SK-N-SH (cell line): ENCODE measurements around the gene WNT3. TPM values are rescaled to one million over a fixed set of nuclear protein-coding genes. Genes with fewer than 3 reads are reported as not detected.

Experiments used
- CTCF ChIA-PET: fragments of 300-600, 350-600 bp; formaldehyde crosslinking; extraction: SDS; loops from one replicate; lab custom pipeline; 2021; lab: Yijun Ruan, JAX
- POLR2A ChIA-PET: fragments of 350-600 bp; sonication (Branson Sonifier 250); formaldehyde crosslinking; extraction: SDS; loops from one replicate; lab custom pipeline; 2020; ENCODE audit warnings: antibody characterized with exemption, inconsistent platforms; lab: Yijun Ruan, JAX
- DNase-seq: peaks from one replicate; pipeline ENCODE4 v3.0.0; 2012
- H2AFZ ChIP-seq: fragments of 200-600 bp; sonication (generic); 2 replicates; pipeline ENCODE4 v1.8.1; 2016; ENCODE audit warnings: antibody characterized with exemption, mild to moderate bottlenecking, low read depth
- H3F3A ChIP-seq: fragments of 200-600 bp; sonication (generic); replicated peaks from 2 replicates; pipeline ENCODE3; 2016; ENCODE audit warnings: antibody characterized with exemption, mild to moderate bottlenecking; ENCODE audit not compliant: insufficient read depth
- H3K27ac ChIP-seq, 2 experiments: fragments of 200-500 bp in 1 of 2; fragments of 200-600 bp in 1 of 2; sonication (Bioruptor generic) in 1 of 2; sonication (generic), shearing (Covaris generic) in 1 of 2; 2 replicates each; pipeline versions ENCODE4 v1.5.1 to v1.6.1; 2014 to 2016; ENCODE audit warnings: low read depth in 2 of 2, inconsistent platforms in 1 of 2, low read length in 1 of 2, mild to moderate bottlenecking in 1 of 2, mixed read lengths in 1 of 2
- H3K27me3 ChIP-seq: fragments of 200-600 bp; sonication (generic), shearing (Covaris generic); 2 replicates; pipeline ENCODE4 v1.6.1; 2016; ENCODE audit warnings: mixed run types; ENCODE audit not compliant: insufficient read depth
- H3K36me3 ChIP-seq, 2 experiments: fragments of 200-500 bp in 1 of 2; fragments of 200-600 bp in 1 of 2; sonication (Bioruptor generic) in 1 of 2; sonication (generic) in 1 of 2; replicated peaks in 1 of 2; 2 replicates each; pipeline versions ENCODE3 to v1.5.1; 2014 to 2016; ENCODE audit warnings: low read length in 1 of 2, mild to moderate bottlenecking in 1 of 2; ENCODE audit not compliant: insufficient read depth in 2 of 2, control insufficient read depth in 1 of 2
- H3K4me1 ChIP-seq, 2 experiments: fragments of 200-500 bp in 1 of 2; fragments of 200-600 bp in 1 of 2; sonication (Bioruptor generic) in 1 of 2; sonication (generic), shearing (Covaris generic) in 1 of 2; 2 replicates each; pipeline versions ENCODE4 v1.5.1 to v1.6.1; 2014 to 2016; ENCODE audit warnings: low read depth in 1 of 2, low read length in 1 of 2, mixed run types in 1 of 2; ENCODE audit not compliant: insufficient read depth in 2 of 2, control insufficient read depth in 1 of 2
- H3K4me2 ChIP-seq: fragments of 200-600 bp; sonication (generic), shearing (Covaris generic); 2 replicates; pipeline ENCODE4 v1.6.1; 2017; ENCODE audit warnings: mixed run types
- H3K4me3 ChIP-seq, 2 experiments: fragments of 200-500 bp in 1 of 2; fragments of 200-600 bp in 1 of 2; sonication (Bioruptor generic) in 1 of 2; sonication (generic), shearing (Covaris generic) in 1 of 2; 2 replicates each; pipeline versions ENCODE4 v1.5.1 to v1.8.1; 2014 to 2016; ENCODE audit warnings: low read depth in 2 of 2, inconsistent platforms in 1 of 2, low read length in 1 of 2, mild to moderate bottlenecking in 1 of 2, mixed read lengths in 1 of 2, moderate library complexity in 1 of 2
- H3K79me2 ChIP-seq: fragments of 200-600 bp; sonication (generic); 2 replicates; pipeline ENCODE4 v1.8.1; 2017; ENCODE audit warnings: mild to moderate bottlenecking; ENCODE audit not compliant: insufficient read depth
- H3K9ac ChIP-seq: fragments of 200-600 bp; sonication (generic); 2 replicates; pipeline ENCODE4 v1.6.1; 2017; ENCODE audit warnings: mixed run types
- H3K9me2 ChIP-seq: fragments of 200-600 bp; sonication (generic); 2 replicates; pipeline ENCODE4 v1.6.1; 2017; ENCODE audit warnings: mixed run types
- H3K9me3 ChIP-seq: fragments of 200-600 bp; sonication (generic); 2 replicates; pipeline ENCODE4 v1.6.1; 2017; ENCODE audit warnings: mixed run types, mild to moderate bottlenecking, moderate library complexity
- H4K20me1 ChIP-seq: fragments of 200-600 bp; sonication (generic); 2 replicates; pipeline ENCODE4 v1.6.1; 2017; ENCODE audit warnings: mild to moderate bottlenecking, mixed run types; ENCODE audit not compliant: insufficient read depth
- ELF1 ChIP-seq: IDR thresholded peaks from 2 replicates; pipeline ENCODE4 v1.4.0; 2012
- EP300 ChIP-seq, 2 experiments: IDR thresholded peaks; 2 replicates each; pipeline versions ENCODE4 v1.4.0 to v1.6.1; 2012; ENCODE audit warnings: borderline replicate concordance in 1 of 2, low read depth in 1 of 2, low read length in 1 of 2
- FOXJ3 ChIP-seq: sonication (generic); formaldehyde crosslinking; IDR thresholded peaks from 2 replicates; pipeline ENCODE4 v1.5.1; 2020; ENCODE audit warnings: mild to moderate bottlenecking, missing genetic modification reagents
- GABPA ChIP-seq: IDR thresholded peaks from 2 replicates; pipeline ENCODE4 v1.4.0; 2012; ENCODE audit warnings: low read depth, mild to moderate bottlenecking
- GATA2 ChIP-seq: sonication (generic); formaldehyde crosslinking; IDR thresholded peaks from 2 replicates; pipeline ENCODE4 v1.5.0; 2020; ENCODE audit warnings: mild to moderate bottlenecking, missing genetic modification reagents
- NFIC ChIP-seq: IDR thresholded peaks from 2 replicates; pipeline ENCODE4 v1.4.0; 2012; ENCODE audit warnings: borderline replicate concordance
- NRF1 ChIP-seq: IDR thresholded peaks from 2 replicates; pipeline ENCODE4 v1.6.1; 2012; ENCODE audit warnings: low read depth, mild to moderate bottlenecking, low read length
- POLR2AphosphoS5 ChIP-seq: IDR thresholded peaks from 2 replicates; pipeline ENCODE4 v1.6.1; 2012; ENCODE audit warnings: low read depth, low read length
- RAD21 ChIP-seq: IDR thresholded peaks from 2 replicates; pipeline ENCODE4 v1.6.1; 2012; ENCODE audit warnings: mild to moderate bottlenecking, low read length
- RFX5 ChIP-seq: IDR thresholded peaks from 2 replicates; pipeline ENCODE4 v1.6.1; 2012; ENCODE audit warnings: mild to moderate bottlenecking, improper control_type of control experiment, low read length
- SIN3A ChIP-seq: IDR thresholded peaks from 2 replicates; pipeline ENCODE4 v1.6.1; 2012; ENCODE audit warnings: low read depth, mild to moderate bottlenecking, low read length, moderate library complexity, borderline replicate concordance
- SMC3 ChIP-seq: IDR thresholded peaks from 2 replicates; pipeline ENCODE4 v1.6.1; 2012; ENCODE audit warnings: low read depth, low read length, improper control_type of control experiment
- TCF12 ChIP-seq: IDR thresholded peaks from 2 replicates; pipeline ENCODE4 v1.4.0; 2012
- WGBS: methylation state at CpG from one replicate; pipeline ENCODE4 v1.1.6; 2017; ENCODE audit warnings: low lambda C conversion rate; 5-methylcytosine and 5-hydroxymethylcytosine counted together
- polyA plus RNA-seq, 3 experiments: library from polyadenylated mRNA; depleted of rRNA; stranded (reverse); fragments of >200 nt; gene quantifications; 2 replicates each; pipeline ENCODE4 v1.2.3, GENCODE V29; 2012
- TF ChIP-seq, protein P1 (sequence below): IDR thresholded peaks from 2 replicates; pipeline ENCODE4 v1.4.0; 2012; ENCODE audit warnings: low read depth
- TF ChIP-seq, protein P2 (sequence below): IDR thresholded peaks from 2 replicates; pipeline ENCODE4; 2012
- TF ChIP-seq, protein P3 (sequence below): IDR thresholded peaks from 2 replicates; pipeline ENCODE4 v1.6.1; 2012; ENCODE audit warnings: mild to moderate bottlenecking, low read depth, low read length, moderate library complexity
- TF ChIP-seq, protein P4 (sequence below): fragments of 150-350 bp; IDR thresholded peaks from 2 replicates; pipeline ENCODE4 v1.6.1; 2016; ENCODE audit warnings: mild to moderate bottlenecking, low read depth, low read length

WNT3 gene
- polyA plus RNA-seq, 1 of the 3 experiments (the other 2 are of a cell fraction) = 5.3 TPM

DNA sequence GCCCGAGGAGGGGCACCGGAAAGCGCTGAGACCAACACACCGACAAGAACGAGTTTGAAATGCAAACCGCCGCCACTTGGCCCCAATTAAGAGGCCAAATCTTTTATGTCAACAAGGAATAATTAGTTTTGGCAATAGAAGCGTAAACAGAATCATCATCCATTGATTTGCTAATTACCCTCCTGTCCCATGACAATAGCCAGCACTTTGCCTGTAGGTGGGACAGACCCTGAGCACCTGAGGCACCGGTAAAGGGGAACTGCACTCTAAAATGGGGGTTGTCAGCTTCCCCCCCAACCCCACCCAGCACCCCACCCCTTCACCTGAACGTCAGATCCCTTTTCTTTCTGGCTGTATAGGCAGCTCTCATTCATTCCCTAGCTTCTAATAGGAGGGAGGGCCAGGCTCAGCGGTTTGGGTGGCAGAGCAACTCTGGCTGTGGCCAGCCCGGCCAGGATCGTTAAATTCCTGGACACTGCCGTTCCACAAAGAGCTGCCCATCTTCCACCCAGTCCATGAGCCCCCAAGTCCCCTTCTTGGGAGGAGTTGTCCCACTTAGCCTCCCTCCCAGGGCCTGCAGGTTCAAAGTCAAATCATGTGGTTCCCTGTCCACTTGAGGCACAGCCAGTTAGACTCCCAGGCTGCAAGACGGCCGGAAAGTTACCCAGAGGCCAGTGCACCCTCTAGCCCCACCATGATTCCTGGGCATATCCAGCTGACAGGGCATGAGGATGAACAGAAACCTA, 45.8 kb downstream of the WNT3 start:
- CTCF ChIA-PET = interaction anchor here (1.2 to 1.7 kb wide), 3 partner anchors 9 to 69 kb away, joined by 3 to 7 read pairs (median 6); no protein-coding TSS in a partner anchor
- no peaks in the 10 kb centered on the region for H3K9me2 ChIP-seq
- H3K36me3 ChIP-seq = no peaks in the 10 kb centered on the region
- TF ChIP-seq RAD21 (no peak), GABPA (no peak), NFIC (no peak), EP300 (IDR thresholded peaks at IDR 0.05; ENCODE audit: borderline replicate concordance in 1 of 2, low read depth in 1 of 2, low read length in 1 of 2) (no peak), NRF1 (no peak), POLR2AphosphoS5 (no peak), TCF12 (no peak), SIN3A (no peak), SMC3 (no peak), FOXJ3 (CRISPR knock-in tag) (no peak), ELF1 (no peak), GATA2 (CRISPR knock-in tag) (no peak), RFX5 (no peak)
- TF ChIP-seq, protein P1, sequence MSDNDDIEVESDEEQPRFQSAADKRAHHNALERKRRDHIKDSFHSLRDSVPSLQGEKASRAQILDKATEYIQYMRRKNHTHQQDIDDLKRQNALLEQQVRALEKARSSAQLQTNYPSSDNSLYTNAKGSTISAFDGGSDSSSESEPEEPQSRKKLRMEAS = no peak
- TF ChIP-seq, protein P2, sequence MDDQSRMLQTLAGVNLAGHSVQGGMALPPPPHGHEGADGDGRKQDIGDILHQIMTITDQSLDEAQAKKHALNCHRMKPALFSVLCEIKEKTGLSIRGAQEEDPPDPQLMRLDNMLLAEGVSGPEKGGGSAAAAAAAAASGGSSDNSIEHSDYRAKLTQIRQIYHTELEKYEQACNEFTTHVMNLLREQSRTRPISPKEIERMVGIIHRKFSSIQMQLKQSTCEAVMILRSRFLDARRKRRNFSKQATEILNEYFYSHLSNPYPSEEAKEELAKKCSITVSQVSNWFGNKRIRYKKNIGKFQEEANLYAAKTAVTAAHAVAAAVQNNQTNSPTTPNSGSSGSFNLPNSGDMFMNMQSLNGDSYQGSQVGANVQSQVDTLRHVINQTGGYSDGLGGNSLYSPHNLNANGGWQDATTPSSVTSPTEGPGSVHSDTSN = no peak
- TF ChIP-seq, protein P3, sequence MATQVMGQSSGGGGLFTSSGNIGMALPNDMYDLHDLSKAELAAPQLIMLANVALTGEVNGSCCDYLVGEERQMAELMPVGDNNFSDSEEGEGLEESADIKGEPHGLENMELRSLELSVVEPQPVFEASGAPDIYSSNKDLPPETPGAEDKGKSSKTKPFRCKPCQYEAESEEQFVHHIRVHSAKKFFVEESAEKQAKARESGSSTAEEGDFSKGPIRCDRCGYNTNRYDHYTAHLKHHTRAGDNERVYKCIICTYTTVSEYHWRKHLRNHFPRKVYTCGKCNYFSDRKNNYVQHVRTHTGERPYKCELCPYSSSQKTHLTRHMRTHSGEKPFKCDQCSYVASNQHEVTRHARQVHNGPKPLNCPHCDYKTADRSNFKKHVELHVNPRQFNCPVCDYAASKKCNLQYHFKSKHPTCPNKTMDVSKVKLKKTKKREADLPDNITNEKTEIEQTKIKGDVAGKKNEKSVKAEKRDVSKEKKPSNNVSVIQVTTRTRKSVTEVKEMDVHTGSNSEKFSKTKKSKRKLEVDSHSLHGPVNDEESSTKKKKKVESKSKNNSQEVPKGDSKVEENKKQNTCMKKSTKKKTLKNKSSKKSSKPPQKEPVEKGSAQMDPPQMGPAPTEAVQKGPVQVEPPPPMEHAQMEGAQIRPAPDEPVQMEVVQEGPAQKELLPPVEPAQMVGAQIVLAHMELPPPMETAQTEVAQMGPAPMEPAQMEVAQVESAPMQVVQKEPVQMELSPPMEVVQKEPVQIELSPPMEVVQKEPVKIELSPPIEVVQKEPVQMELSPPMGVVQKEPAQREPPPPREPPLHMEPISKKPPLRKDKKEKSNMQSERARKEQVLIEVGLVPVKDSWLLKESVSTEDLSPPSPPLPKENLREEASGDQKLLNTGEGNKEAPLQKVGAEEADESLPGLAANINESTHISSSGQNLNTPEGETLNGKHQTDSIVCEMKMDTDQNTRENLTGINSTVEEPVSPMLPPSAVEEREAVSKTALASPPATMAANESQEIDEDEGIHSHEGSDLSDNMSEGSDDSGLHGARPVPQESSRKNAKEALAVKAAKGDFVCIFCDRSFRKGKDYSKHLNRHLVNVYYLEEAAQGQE = no peak
- TF ChIP-seq, protein P4, sequence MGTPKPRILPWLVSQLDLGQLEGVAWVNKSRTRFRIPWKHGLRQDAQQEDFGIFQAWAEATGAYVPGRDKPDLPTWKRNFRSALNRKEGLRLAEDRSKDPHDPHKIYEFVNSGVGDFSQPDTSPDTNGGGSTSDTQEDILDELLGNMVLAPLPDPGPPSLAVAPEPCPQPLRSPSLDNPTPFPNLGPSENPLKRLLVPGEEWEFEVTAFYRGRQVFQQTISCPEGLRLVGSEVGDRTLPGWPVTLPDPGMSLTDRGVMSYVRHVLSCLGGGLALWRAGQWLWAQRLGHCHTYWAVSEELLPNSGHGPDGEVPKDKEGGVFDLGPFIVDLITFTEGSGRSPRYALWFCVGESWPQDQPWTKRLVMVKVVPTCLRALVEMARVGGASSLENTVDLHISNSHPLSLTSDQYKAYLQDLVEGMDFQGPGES = no peak
- no peaks in the 10 kb centered on the region for H3K79me2 ChIP-seq
- H3K9me3 ChIP-seq = no peaks in the 10 kb centered on the region
- peak overlapping the region; percentile 75; the same call in 1 of the 2 replicates for H2AFZ ChIP-seq
- no peak overlapping the region for H3K4me3 ChIP-seq
- 0 out of 2 replicates have a peak overlapping the region, but pooled peaks have one; percentile 66 for H3K4me2 ChIP-seq
- no peak overlapping the region for H3K9ac ChIP-seq
- H3F3A ChIP-seq = peaks cover 4% of the 10 kb centered on the region
- no peaks in the 10 kb centered on the region for H4K20me1 ChIP-seq
- 92% methylated on average over 14 of the region's 16 CpGs for WGBS
- DNase-seq = peak; percentile 41
- H3K27ac ChIP-seq = no peak overlapping the region
- peaks cover 0 to 20% of the 10 kb centered on the region in 2 experiments; a peak in 1 of 4 replicates for H3K4me1 ChIP-seq
- POLR2A ChIA-PET = no interaction called here
- H3K27me3 ChIP-seq = no peaks in the 10 kb centered on the region
